ENCODE results near the gene RUNX2.

RUNX2 gene

GRCh38 chr6:45610374-45610773 is 282.2 kb downstream of the RUNX2 start:
- POLR2A ChIA-PET, result no interaction called here

GRCh38 chr6:45610832-45611231 is 282.7 kb downstream of the RUNX2 start:
- no peaks in the 10 kb centered on the region for H3K9me3 ChIP-seq (ENCODE audit: control insufficient read depth, insufficient read depth, low read depth, low read length)
- no peaks in the 10 kb centered on the region for H3K36me3 ChIP-seq (ENCODE audit: control insufficient read depth in 2 of 2, insufficient read depth in 1 of 2, low read length in 2 of 2)
- CTCF ChIA-PET, result interaction anchor here (0.6 to 1.7 kb wide), 4 partner anchors 57 to 354 kb away, joined by 3 to 9 read pairs (median 4); partner anchors contain the start of gene SUPT3H
- TF ChIP-seq ZNF692 (tag by site-specific recombination; IDR thresholded peaks at IDR 0.05), result no peak
- TF ChIP-seq KLF9 (tag by site-specific recombination; IDR thresholded peaks at IDR 0.05; ENCODE audit: low read depth), result no peak
- no peak for TF ChIP-seq ZNF335 (tag by site-specific recombination; conservative IDR thresholded peaks at IDR 0.05)
- no peak for TF ChIP-seq EGR2 (tag by site-specific recombination; IDR thresholded peaks at IDR 0.05; ENCODE audit: low read depth)
- TF ChIP-seq ZNF610 (tag by site-specific recombination; IDR thresholded peaks at IDR 0.05; ENCODE audit: borderline replicate concordance), result no peak
- no peak for TF ChIP-seq ZFP69B (tag by site-specific recombination; IDR thresholded peaks at IDR 0.05)
- H3K4me1 ChIP-seq (ENCODE audit: control insufficient read depth, insufficient read depth, low read length), result peaks cover 12% of the 10 kb centered on the region
- POLR2A ChIA-PET, result no interaction called here
- no peak overlapping the region for H3K27ac ChIP-seq (ENCODE audit: extremely low read depth, low read depth, low read length)
- no peak overlapping the region for H3K4me3 ChIP-seq (ENCODE audit: low read depth, low read length)

More at GRCh38 chr6:45610374-45610773, 282.2 kb downstream of the RUNX2 start:
- CTCF ChIA-PET, result interaction anchor here (0.6 to 1.7 kb wide), 4 partner anchors 57 to 353 kb away, joined by 3 to 9 read pairs (median 4); partner anchors contain the start of gene SUPT3H
- no peaks in the 10 kb centered on the region for H3K36me3 ChIP-seq (ENCODE audit: control insufficient read depth in 2 of 2, insufficient read depth in 1 of 2, low read length in 2 of 2)
- H3K9me3 ChIP-seq (ENCODE audit: control insufficient read depth, insufficient read depth, low read depth, low read length), result no peaks in the 10 kb centered on the region
- H3K4me3 ChIP-seq (ENCODE audit: low read depth, low read length), result no peak overlapping the region
- H3K4me1 ChIP-seq (ENCODE audit: control insufficient read depth, insufficient read depth, low read length), result peaks cover 12% of the 10 kb centered on the region
- no peak overlapping the region for H3K27ac ChIP-seq (ENCODE audit: extremely low read depth, low read depth, low read length)
- peak; percentile 61; the same call in 1 of the 2 replicates for TF ChIP-seq ZNF768 (tag by site-specific recombination; IDR thresholded peaks at IDR 0.05)
- TF ChIP-seq ZNF701 (tag by site-specific recombination; IDR thresholded peaks at IDR 0.05), result no peak

GRCh38 chr6:45611491-45611890 is 283.4 kb downstream of the RUNX2 start:
- Histone ChIP-seq H3K4me1 (ENCODE audit: control insufficient read depth, insufficient read depth, low read length) (peaks cover 12% of the 10 kb centered on the region), H3K4me3 (ENCODE audit: low read depth, low read length) (no peak overlapping the region), H3K9me3 (ENCODE audit: control insufficient read depth, insufficient read depth, low read depth, low read length) (no peaks in the 10 kb centered on the region), H3K36me3 (ENCODE audit: control insufficient read depth in 2 of 2, insufficient read depth in 1 of 2, low read length in 2 of 2) (no peaks in the 10 kb centered on the region), H3K27ac (ENCODE audit: extremely low read depth, low read depth, low read length) (no peak overlapping the region)
- CTCF ChIA-PET, result interaction anchor here (0.6 to 1.7 kb wide), 2 partner anchors 103 to 176 kb away, joined by 4 to 9 read pairs; no protein-coding TSS in a partner anchor
- TF ChIP-seq ZNF488 (tag by site-specific recombination; IDR thresholded peaks at IDR 0.05) (no peak), ZSCAN23 (tag by site-specific recombination; IDR thresholded peaks at IDR 0.05) (no peak), TSHZ1 (tag by site-specific recombination; IDR thresholded peaks at IDR 0.05; ENCODE audit: borderline replicate concordance) (no peak), ZNF148 (tag by site-specific recombination; IDR thresholded peaks at IDR 0.05; ENCODE audit: borderline replicate concordance) (no peak), ZNF202 (tag by site-specific recombination; IDR thresholded peaks at IDR 0.05; ENCODE audit: borderline replicate concordance) (no peak), ZIC2 (tag by site-specific recombination; IDR thresholded peaks at IDR 0.05) (no peak), ZBTB1 (tag by site-specific recombination; IDR thresholded peaks at IDR 0.05) (no peak), FEZF1 (tag by site-specific recombination; IDR thresholded peaks at IDR 0.05) (no peak), ZNF184 (tag by site-specific recombination; IDR thresholded peaks at IDR 0.05) (no peak), GFI1B (tag by site-specific recombination; IDR thresholded peaks at IDR 0.05) (no peak), SP3 (tag by site-specific recombination; IDR thresholded peaks at IDR 0.05) (no peak), ZNF600 (tag by site-specific recombination; IDR thresholded peaks at IDR 0.05) (no peak), EGR2 (tag by site-specific recombination; IDR thresholded peaks at IDR 0.05; ENCODE audit: low read depth) (no peak)
- POLR2A ChIA-PET, result no interaction called here
